GM23338 (cell line): ENCODE measurements around the gene KCNC4. TPM values are rescaled to one million over a fixed set of nuclear protein-coding genes. Genes with fewer than 3 reads are reported as not detected.

Experiments
- ATAC-seq: fragments of 200-7000 bp; cut with Tn5 transposase; 3 replicates; pipeline ENCODE4 v1.9.1; 2020
- DNase-seq: peaks from one replicate; pipeline ENCODE4 v3.0.0-alpha.2; 2015; ENCODE audit warnings: low spot score
- H2AFZ ChIP-seq: fragments of 200-600 bp; sonication (generic); 2 replicates; pipeline ENCODE4 v1.8.0; 2016; ENCODE audit warnings: antibody characterized with exemption, mild to moderate bottlenecking, moderate library complexity
- H3F3A ChIP-seq: fragments of 200-600 bp; sonication (generic); replicated peaks from 2 replicates; pipeline ENCODE4 v1.8.0; 2017; ENCODE audit warnings: antibody characterized with exemption, mixed run types, low read depth
- H3K27ac ChIP-seq: fragments of 200-600 bp; sonication (generic); 2 replicates; pipeline ENCODE4 v1.6.1; 2016; ENCODE audit warnings: low read depth
- H3K27me3 ChIP-seq: fragments of 200-600 bp; sonication (generic); 2 replicates; pipeline ENCODE4 v1.8.0; 2016; ENCODE audit warnings: mild to moderate bottlenecking, mixed run types, moderate library complexity; ENCODE audit not compliant: insufficient read depth
- H3K36me3 ChIP-seq: fragments of 200-600 bp; sonication (generic); 2 replicates; pipeline ENCODE4 v1.8.0; 2016; ENCODE audit warnings: mild to moderate bottlenecking; ENCODE audit not compliant: insufficient read depth
- H3K4me1 ChIP-seq: fragments of 200-600 bp; sonication (generic); 2 replicates; pipeline ENCODE4 v1.8.0; 2016; ENCODE audit warnings: mild to moderate bottlenecking, moderate library complexity; ENCODE audit not compliant: insufficient read depth
- H3K4me2 ChIP-seq: fragments of 200-600 bp; sonication (generic); 2 replicates; pipeline ENCODE4 v1.7.1; 2017; ENCODE audit warnings: mixed run types
- H3K4me3 ChIP-seq: fragments of 200-600 bp; sonication (generic); 2 replicates; pipeline ENCODE4 v1.6.1; 2016; ENCODE audit warnings: mixed run types
- H3K79me2 ChIP-seq: fragments of 200-600 bp; sonication (generic); replicated peaks from 2 replicates; pipeline ENCODE4 v1.8.0; 2017; ENCODE audit warnings: mild to moderate bottlenecking; ENCODE audit not compliant: insufficient read depth
- H3K9me2 ChIP-seq: fragments of 200-600 bp; sonication (generic); 2 replicates; pipeline ENCODE4 v1.8.0; 2017; ENCODE audit not compliant: insufficient read depth
- H4K20me1 ChIP-seq: fragments of 200-600 bp; sonication (generic); replicated peaks from 2 replicates; pipeline ENCODE4 v1.8.0; 2017; ENCODE audit warnings: mild to moderate bottlenecking; ENCODE audit not compliant: insufficient read depth
- H3K27ac Mint-ChIP-seq: 2 replicates; pipeline ENCODE4 v1.8.0; 2020; ENCODE audit warnings: inconsistent platforms, mild to moderate bottlenecking, moderate library complexity, mixed read lengths
- H3K27me3 Mint-ChIP-seq: 3 replicates; pipeline ENCODE4 v1.8.0; 2022; ENCODE audit warnings: low read depth, mild to moderate bottlenecking, moderate library complexity, mixed read lengths, inconsistent platforms; ENCODE audit not compliant: insufficient read depth, poor library complexity
- H3K36me3 Mint-ChIP-seq: 3 replicates; pipeline ENCODE4 v1.8.0; 2021; ENCODE audit warnings: low read depth, mild to moderate bottlenecking, inconsistent platforms, moderate library complexity, mixed read lengths
- H3K4me1 Mint-ChIP-seq: 3 replicates; pipeline ENCODE4 v1.8.0; 2020; ENCODE audit warnings: mild to moderate bottlenecking, inconsistent platforms, mixed read lengths
- H3K4me3 Mint-ChIP-seq: 3 replicates; pipeline ENCODE4 v1.8.0; 2021; ENCODE audit warnings: moderate library complexity, mild to moderate bottlenecking, inconsistent platforms, mixed read lengths
- H3K9me3 Mint-ChIP-seq: 3 replicates; pipeline ENCODE4 v1.8.0; 2020; ENCODE audit warnings: moderate library complexity, mild to moderate bottlenecking, inconsistent platforms, mixed read lengths
- CREB1 ChIP-seq: fragments of 250-450 bp; sonication (Bioruptor Pico); IDR thresholded peaks from 2 replicates; pipeline ENCODE4 v1.5.0; 2020; ENCODE audit warnings: low read depth, mild to moderate bottlenecking, moderate library complexity
- EZH2 ChIP-seq: fragments of 200-600 bp; sonication (generic); IDR thresholded peaks from one replicate; pipeline ENCODE4 v1.8.0; 2017; ENCODE audit warnings: antibody characterized with exemption, mild to moderate bottlenecking, low read depth; ENCODE audit not compliant: unreplicated experiment
- EZH2phosphoT487 ChIP-seq: fragments of 200-600 bp; sonication (generic); IDR thresholded peaks from one replicate; pipeline ENCODE4 v1.8.1; 2018; ENCODE audit warnings: antibody characterized with exemption; ENCODE audit not compliant: unreplicated experiment
- JUNB ChIP-seq: IDR thresholded peaks from one replicate; pipeline ENCODE4 v1.6.1; 2016; ENCODE audit warnings: antibody characterized with exemption; ENCODE audit not compliant: unreplicated experiment
- NANOG ChIP-seq: IDR thresholded peaks from 2 replicates; pipeline ENCODE4 v1.6.1; 2016; ENCODE audit warnings: antibody characterized with exemption, borderline replicate concordance
- POLR2AphosphoS5 ChIP-seq: IDR thresholded peaks from 2 replicates; pipeline ENCODE4 v1.6.1; 2016; ENCODE audit warnings: antibody characterized with exemption, low read depth
- REST ChIP-seq: IDR thresholded peaks from one replicate; pipeline ENCODE4 v1.6.1; 2018; ENCODE audit warnings: antibody characterized with exemption; ENCODE audit not compliant: unreplicated experiment
- STAT1 ChIP-seq: IDR thresholded peaks from one replicate; pipeline ENCODE4 v1.6.1; 2016; ENCODE audit warnings: antibody characterized with exemption; ENCODE audit not compliant: unreplicated experiment
- ZNF114 ChIP-seq: fragments of 250-450 bp; sonication (Bioruptor Pico); IDR thresholded peaks from 2 replicates; pipeline ENCODE4 v1.5.0; 2020; ENCODE audit warnings: mild to moderate bottlenecking, moderate library complexity
- ZNF331 ChIP-seq: fragments of 250-450 bp; sonication (Bioruptor Pico); IDR thresholded peaks from 2 replicates; pipeline ENCODE4 v1.5.0; 2020; ENCODE audit warnings: low read depth, mild to moderate bottlenecking, moderate library complexity
- polyA plus RNA-seq: library from polyadenylated mRNA; unstranded; fragments of >200 nt; fragmentation: Nextera tagmentation; extraction: Ambion mirVana; gene quantifications from 2 replicates; pipeline ENCODE4 v1.2.1, GENCODE V29; 2016
- total RNA-seq: library from RNA; depleted of rRNA; stranded (reverse); fragments of >200 nt; shearing (Covaris generic); gene quantifications from 2 replicates; pipeline ENCODE4 v1.2.3, GENCODE V29; 2014
- TF ChIP-seq, protein P1 (sequence below): fragments of 250-450 bp; sonication (Bioruptor Pico); IDR thresholded peaks from 2 replicates; pipeline ENCODE4 v1.5.0; 2020; ENCODE audit warnings: mild to moderate bottlenecking, moderate library complexity
- TF ChIP-seq, protein P2 (sequence below), 2 experiments: fragments of 200-600 bp in 1 of 2; sonication (generic) in 1 of 2; conservative IDR thresholded peaks; 2 replicates each; pipeline versions ENCODE4 v1.5.1 to v1.6.1; 2016 to 2017; ENCODE audit warnings: antibody characterized with exemption in 2 of 2, low read depth in 2 of 2, mild to moderate bottlenecking in 2 of 2, moderate library complexity in 1 of 2
- TF ChIP-seq, protein P3 (sequence below): IDR thresholded peaks from 2 replicates; pipeline ENCODE4 v1.6.1; 2016; ENCODE audit warnings: antibody characterized with exemption

KCNC4 gene
- total and polyA plus RNA-seq, 2 experiments from 2014 or later = 3.5 to 10.7 TPM

DNA sequence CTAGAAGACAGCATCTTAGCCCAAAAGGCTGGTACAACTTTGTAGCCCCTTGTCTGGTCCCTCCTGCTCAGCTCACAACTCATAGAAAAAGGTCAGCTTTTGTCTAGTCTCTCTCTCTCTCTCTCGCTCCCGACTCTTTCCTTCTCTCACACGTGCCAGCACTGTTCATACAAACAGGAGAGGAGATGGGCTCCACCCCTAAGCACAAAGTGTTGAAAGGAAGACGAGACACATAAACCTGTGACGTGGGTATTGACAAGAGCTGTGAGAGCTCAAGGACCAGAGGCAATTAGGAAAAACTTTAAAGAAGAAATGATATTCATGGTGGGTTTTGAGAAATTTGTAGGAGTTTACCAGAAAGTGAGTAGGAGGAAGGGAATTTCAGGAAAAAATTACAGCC lies 23.6 kb upstream of the KCNC4 start:
- ATAC-seq = no peak
- Histone ChIP-seq H4K20me1 (no peaks in the 10 kb centered on the region), H3K4me1 (no peaks in the 10 kb centered on the region), H3K27ac (no peak overlapping the region), H3K27me3 (no peaks in the 10 kb centered on the region), H3K79me2 (no peaks in the 10 kb centered on the region), H3K4me3 (no peak overlapping the region), H3K36me3 (no peaks in the 10 kb centered on the region), H2AFZ (peak overlapping the region; percentile 38), H3F3A (no peaks in the 10 kb centered on the region), H3K9me2 (no peaks in the 10 kb centered on the region), H3K4me2 (no peak overlapping the region)
- no peak for DNase-seq
- Mint-ChIP-seq H3K27me3 (peaks cover 7% of the 10 kb centered on the region), H3K36me3 (no peaks in the 10 kb centered on the region), H3K9me3 (no peaks in the 10 kb centered on the region), H3K4me1 (peaks cover 15% of the 10 kb centered on the region; the same call in 2 of the 3 replicates), H3K4me3 (no peak overlapping the region), H3K27ac (0 out of 2 replicates have a peak overlapping the region, but pooled peaks have one; percentile 12)
- TF ChIP-seq, protein P1, sequence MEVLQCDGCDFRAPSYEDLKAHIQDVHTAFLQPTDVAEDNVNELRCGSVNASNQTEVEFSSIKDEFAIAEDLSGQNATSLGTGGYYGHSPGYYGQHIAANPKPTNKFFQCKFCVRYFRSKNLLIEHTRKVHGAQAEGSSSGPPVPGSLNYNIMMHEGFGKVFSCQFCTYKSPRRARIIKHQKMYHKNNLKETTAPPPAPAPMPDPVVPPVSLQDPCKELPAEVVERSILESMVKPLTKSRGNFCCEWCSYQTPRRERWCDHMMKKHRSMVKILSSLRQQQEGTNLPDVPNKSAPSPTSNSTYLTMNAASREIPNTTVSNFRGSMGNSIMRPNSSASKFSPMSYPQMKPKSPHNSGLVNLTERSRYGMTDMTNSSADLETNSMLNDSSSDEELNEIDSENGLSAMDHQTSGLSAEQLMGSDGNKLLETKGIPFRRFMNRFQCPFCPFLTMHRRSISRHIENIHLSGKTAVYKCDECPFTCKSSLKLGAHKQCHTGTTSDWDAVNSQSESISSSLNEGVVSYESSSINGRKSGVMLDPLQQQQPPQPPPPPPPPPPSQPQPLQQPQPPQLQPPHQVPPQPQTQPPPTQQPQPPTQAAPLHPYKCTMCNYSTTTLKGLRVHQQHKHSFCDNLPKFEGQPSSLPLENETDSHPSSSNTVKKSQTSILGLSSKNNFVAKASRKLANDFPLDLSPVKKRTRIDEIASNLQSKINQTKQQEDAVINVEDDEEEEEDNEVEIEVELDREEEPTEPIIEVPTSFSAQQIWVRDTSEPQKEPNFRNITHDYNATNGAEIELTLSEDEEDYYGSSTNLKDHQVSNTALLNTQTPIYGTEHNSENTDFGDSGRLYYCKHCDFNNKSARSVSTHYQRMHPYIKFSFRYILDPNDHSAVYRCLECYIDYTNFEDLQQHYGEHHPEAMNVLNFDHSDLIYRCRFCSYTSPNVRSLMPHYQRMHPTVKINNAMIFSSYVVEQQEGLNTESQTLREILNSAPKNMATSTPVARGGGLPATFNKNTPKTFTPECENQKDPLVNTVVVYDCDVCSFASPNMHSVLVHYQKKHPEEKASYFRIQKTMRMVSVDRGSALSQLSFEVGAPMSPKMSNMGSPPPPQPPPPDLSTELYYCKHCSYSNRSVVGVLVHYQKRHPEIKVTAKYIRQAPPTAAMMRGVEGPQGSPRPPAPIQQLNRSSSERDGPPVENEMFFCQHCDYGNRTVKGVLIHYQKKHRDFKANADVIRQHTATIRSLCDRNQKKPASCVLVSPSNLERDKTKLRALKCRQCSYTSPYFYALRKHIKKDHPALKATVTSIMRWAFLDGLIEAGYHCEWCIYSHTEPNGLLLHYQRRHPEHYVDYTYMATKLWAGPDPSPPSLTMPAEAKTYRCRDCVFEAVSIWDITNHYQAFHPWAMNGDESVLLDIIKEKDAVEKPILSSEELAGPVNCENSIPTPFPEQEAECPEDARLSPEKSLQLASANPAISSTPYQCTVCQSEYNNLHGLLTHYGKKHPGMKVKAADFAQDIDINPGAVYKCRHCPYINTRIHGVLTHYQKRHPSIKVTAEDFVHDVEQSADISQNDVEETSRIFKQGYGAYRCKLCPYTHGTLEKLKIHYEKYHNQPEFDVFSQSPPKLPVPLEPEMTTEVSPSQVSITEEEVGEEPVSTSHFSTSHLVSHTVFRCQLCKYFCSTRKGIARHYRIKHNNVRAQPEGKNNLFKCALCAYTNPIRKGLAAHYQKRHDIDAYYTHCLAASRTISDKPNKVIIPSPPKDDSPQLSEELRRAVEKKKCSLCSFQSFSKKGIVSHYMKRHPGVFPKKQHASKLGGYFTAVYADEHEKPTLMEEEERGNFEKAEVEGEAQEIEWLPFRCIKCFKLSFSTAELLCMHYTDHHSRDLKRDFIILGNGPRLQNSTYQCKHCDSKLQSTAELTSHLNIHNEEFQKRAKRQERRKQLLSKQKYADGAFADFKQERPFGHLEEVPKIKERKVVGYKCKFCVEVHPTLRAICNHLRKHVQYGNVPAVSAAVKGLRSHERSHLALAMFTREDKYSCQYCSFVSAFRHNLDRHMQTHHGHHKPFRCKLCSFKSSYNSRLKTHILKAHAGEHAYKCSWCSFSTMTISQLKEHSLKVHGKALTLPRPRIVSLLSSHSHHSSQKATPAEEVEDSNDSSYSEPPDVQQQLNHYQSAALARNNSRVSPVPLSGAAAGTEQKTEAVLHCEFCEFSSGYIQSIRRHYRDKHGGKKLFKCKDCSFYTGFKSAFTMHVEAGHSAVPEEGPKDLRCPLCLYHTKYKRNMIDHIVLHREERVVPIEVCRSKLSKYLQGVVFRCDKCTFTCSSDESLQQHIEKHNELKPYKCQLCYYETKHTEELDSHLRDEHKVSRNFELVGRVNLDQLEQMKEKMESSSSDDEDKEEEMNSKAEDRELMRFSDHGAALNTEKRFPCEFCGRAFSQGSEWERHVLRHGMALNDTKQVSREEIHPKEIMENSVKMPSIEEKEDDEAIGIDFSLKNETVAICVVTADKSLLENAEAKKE = no peak
- TF ChIP-seq, protein P2, sequence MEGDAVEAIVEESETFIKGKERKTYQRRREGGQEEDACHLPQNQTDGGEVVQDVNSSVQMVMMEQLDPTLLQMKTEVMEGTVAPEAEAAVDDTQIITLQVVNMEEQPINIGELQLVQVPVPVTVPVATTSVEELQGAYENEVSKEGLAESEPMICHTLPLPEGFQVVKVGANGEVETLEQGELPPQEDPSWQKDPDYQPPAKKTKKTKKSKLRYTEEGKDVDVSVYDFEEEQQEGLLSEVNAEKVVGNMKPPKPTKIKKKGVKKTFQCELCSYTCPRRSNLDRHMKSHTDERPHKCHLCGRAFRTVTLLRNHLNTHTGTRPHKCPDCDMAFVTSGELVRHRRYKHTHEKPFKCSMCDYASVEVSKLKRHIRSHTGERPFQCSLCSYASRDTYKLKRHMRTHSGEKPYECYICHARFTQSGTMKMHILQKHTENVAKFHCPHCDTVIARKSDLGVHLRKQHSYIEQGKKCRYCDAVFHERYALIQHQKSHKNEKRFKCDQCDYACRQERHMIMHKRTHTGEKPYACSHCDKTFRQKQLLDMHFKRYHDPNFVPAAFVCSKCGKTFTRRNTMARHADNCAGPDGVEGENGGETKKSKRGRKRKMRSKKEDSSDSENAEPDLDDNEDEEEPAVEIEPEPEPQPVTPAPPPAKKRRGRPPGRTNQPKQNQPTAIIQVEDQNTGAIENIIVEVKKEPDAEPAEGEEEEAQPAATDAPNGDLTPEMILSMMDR (conservative IDR thresholded peaks at IDR 0.05; ENCODE audit: low read depth in 2 of 2) = no peak
- TF ChIP-seq JUNB = no peak
- no peak for TF ChIP-seq ZNF114 (CRISPR knock-in tag)
- no peak for TF ChIP-seq POLR2AphosphoS5
- no peak for TF ChIP-seq EZH2
- no peak for TF ChIP-seq STAT1
- TF ChIP-seq, protein P3, sequence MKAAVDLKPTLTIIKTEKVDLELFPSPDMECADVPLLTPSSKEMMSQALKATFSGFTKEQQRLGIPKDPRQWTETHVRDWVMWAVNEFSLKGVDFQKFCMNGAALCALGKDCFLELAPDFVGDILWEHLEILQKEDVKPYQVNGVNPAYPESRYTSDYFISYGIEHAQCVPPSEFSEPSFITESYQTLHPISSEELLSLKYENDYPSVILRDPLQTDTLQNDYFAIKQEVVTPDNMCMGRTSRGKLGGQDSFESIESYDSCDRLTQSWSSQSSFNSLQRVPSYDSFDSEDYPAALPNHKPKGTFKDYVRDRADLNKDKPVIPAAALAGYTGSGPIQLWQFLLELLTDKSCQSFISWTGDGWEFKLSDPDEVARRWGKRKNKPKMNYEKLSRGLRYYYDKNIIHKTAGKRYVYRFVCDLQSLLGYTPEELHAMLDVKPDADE = no peak
- TF ChIP-seq ZNF331 (CRISPR knock-in tag) = no peak
- TF ChIP-seq CREB1 (CRISPR knock-in tag) = no peak
- TF ChIP-seq REST = no peak
- no peak for TF ChIP-seq EZH2phosphoT487
- TF ChIP-seq NANOG = no peak
